GM23248 (cell line): ENCODE data around the gene PISD.

Source experiments
- EZH2 ChIP-seq: fragments of 200-600 bp; sonication (generic); IDR thresholded peaks from 2 replicates; pipeline ENCODE4 v1.6.1; 2018; ENCODE audit warnings: antibody characterized with exemption, mild to moderate bottlenecking; ENCODE audit not compliant: insufficient read depth, poor library complexity, severe bottlenecking
- EZH2phosphoT487 ChIP-seq: fragments of 200-600 bp; sonication (generic); IDR thresholded peaks from 2 replicates; pipeline ENCODE4 v1.6.1; 2018; ENCODE audit warnings: antibody characterized with exemption, moderate library complexity, mild to moderate bottlenecking, low read depth; ENCODE audit not compliant: insufficient read depth

- no peak for TF ChIP-seq EZH2phosphoT487
- no peak for TF ChIP-seq EZH2
Observed at GRCh38 chr22:31625661-31626426, 36.2 kb downstream of the PISD start.
